Caco-2 (cell line): ENCODE results near the gene ENTPD8. TPM values are rescaled to one million over a fixed set of nuclear protein-coding genes. Genes with fewer than 3 reads are reported as not detected.

ENCODE experiments used
- BruUV-seq: library from RNA; stranded (reverse); fragments of 400-500 nt; replicated peaks from 2 replicates; lab custom pipeline; 2021; lab: Mats Ljungman, UMichigan
- CTCF ChIA-PET: fragments of 300-600 bp; sonication (Branson Sonifier 250); formaldehyde crosslinking; loops from one replicate; lab custom pipeline; 2022; ENCODE audit warnings: antibody characterized with exemption; lab: Charles Lee
- POLR2A ChIA-PET: fragments of 300-600 bp; sonication (Branson Sonifier 250); formaldehyde crosslinking; loops from one replicate; lab custom pipeline; 2022; ENCODE audit warnings: antibody characterized with exemption; lab: Charles Lee
- DNase-seq, 2 experiments: peaks; one replicate each; pipeline versions ENCODE4 v3.0.0 to v3.0.0-alpha.2; 2020 to 2022
- H3K27me3 ChIP-seq: replicated peaks from 2 replicates; pipeline ENCODE4 v1.6.0; 2011; ENCODE audit warnings: low read length; ENCODE audit not compliant: control insufficient read depth, insufficient read depth
- H3K36me3 ChIP-seq: 2 replicates; pipeline ENCODE4 v1.5.1; 2011; ENCODE audit warnings: low read length; ENCODE audit not compliant: control insufficient read depth, insufficient read depth
- H3K4me1 ChIP-seq: fragments of 250-450 bp; sonication (Bioruptor Pico); 2 replicates; pipeline ENCODE4 v1.5.1; 2020; ENCODE audit warnings: mild to moderate bottlenecking
- H3K4me3 ChIP-seq: 2 replicates; pipeline ENCODE4 v1.5.1; 2011; ENCODE audit warnings: low read depth, mild to moderate bottlenecking, control low read depth, low read length
- H3K9me3 ChIP-seq: fragments of 250-450 bp; sonication (Bioruptor Pico); 2 replicates; pipeline ENCODE4 v1.5.1; 2020; ENCODE audit warnings: mild to moderate bottlenecking, moderate library complexity
- H3K27ac Mint-ChIP-seq: one replicate; pipeline ENCODE4 v1.8.0; 2022; ENCODE audit warnings: mixed read lengths; ENCODE audit not compliant: unreplicated experiment
- H3K27me3 Mint-ChIP-seq: one replicate; pipeline ENCODE4 v1.8.0; 2022; ENCODE audit warnings: mixed read lengths; ENCODE audit not compliant: insufficient read depth, unreplicated experiment
- H3K36me3 Mint-ChIP-seq: one replicate; pipeline ENCODE4 v1.8.0; 2022; ENCODE audit warnings: mild to moderate bottlenecking, mixed read lengths; ENCODE audit not compliant: insufficient read depth, unreplicated experiment
- H3K4me1 Mint-ChIP-seq: one replicate; pipeline ENCODE4 v1.8.0; 2022; ENCODE audit warnings: low read depth, mixed read lengths; ENCODE audit not compliant: unreplicated experiment
- H3K4me3 Mint-ChIP-seq: one replicate; pipeline ENCODE4 v1.8.0; 2022; ENCODE audit warnings: mild to moderate bottlenecking, moderate library complexity, mixed read lengths; ENCODE audit not compliant: unreplicated experiment
- H3K9me3 Mint-ChIP-seq: one replicate; pipeline ENCODE4 v1.8.0; 2022; ENCODE audit warnings: mixed read lengths; ENCODE audit not compliant: unreplicated experiment
- CTCF ChIP-seq, 2 experiments: fragments of 200-600 bp in 1 of 2; IDR thresholded peaks; 1 replicate in 1 of 2; 2 replicates in 1 of 2; pipeline versions ENCODE4 v1.5.1 to v1.8.0; 2011 to 2022; ENCODE audit warnings: antibody characterized with exemption in 1 of 2, control low read depth in 1 of 2, inconsistent platforms in 1 of 2, low read depth in 1 of 2, low read length in 1 of 2, mild to moderate bottlenecking in 1 of 2, moderate library complexity in 1 of 2; ENCODE audit not compliant: insufficient read depth in 1 of 2, severe bottlenecking in 1 of 2, unreplicated experiment in 1 of 2
- intact Hi-C: fragments of 100-400 bp; cut with micrococcal nuclease; formaldehyde crosslinking; loops from one replicate; pipeline ENCODE4 v1.10.0; 2022; ENCODE audit not compliant: unreplicated experiment
- total RNA-seq: library from RNA; stranded (reverse); gene quantifications from 2 replicates; pipeline ENCODE4 v1.2.3, GENCODE V29; 2022

The ENTPD8 gene
- total RNA-seq, 1 experiment from 2014 or later = 8.6 TPM

DNA sequence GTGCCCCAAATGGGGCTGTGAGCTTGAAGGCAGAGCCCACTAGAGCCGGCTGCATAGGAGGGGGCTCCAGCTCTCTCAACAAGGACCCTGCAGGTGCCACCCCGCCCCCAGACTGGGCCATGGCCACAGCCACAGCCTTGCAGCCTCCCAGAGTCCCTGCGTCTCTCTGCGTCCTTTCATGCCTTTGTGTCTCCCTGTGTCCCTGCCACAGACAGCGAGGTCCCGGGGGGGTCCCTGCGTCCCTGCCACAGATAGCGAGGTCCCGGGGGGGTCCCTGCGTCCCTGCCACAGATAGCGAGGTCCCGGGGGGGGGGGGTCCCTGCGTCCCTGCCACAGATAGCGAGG lies 11.6 kb downstream of the ENTPD8 start:
- intact Hi-C loops = no loop called here
- H3K27me3 ChIP-seq = no peaks in the 10 kb centered on the region
- BruUV-seq = no TSS peak
- Mint-ChIP-seq H3K27me3 (no peaks in the 10 kb centered on the region), H3K27ac (no peak overlapping the region), H3K4me1 (peaks cover 4% of the 10 kb centered on the region), H3K36me3 (peaks cover 11% of the 10 kb centered on the region), H3K4me3 (no peak overlapping the region), H3K9me3 (no peaks in the 10 kb centered on the region)
- no peak for DNase-seq
- ChIA-PET CTCF (no interaction called here), POLR2A (no interaction called here)
- H3K4me1 ChIP-seq = peaks cover 10% of the 10 kb centered on the region
- no peak for TF ChIP-seq CTCF (IDR thresholded peaks at IDR 0.05; ENCODE audit: insufficient read depth in 1 of 2, low read depth in 1 of 2, low read length in 1 of 2, severe bottlenecking in 1 of 2, unreplicated experiment in 1 of 2)
- no peak overlapping the region for H3K4me3 ChIP-seq
- H3K9me3 ChIP-seq = no peaks in the 10 kb centered on the region
- no peaks in the 10 kb centered on the region for H3K36me3 ChIP-seq

GRCh38 chr9:137428841-137429545 lies 12.2 kb downstream of the ENTPD8 start:
- no peak for TF ChIP-seq CTCF (IDR thresholded peaks at IDR 0.05; ENCODE audit: insufficient read depth in 1 of 2, low read depth in 1 of 2, low read length in 1 of 2, severe bottlenecking in 1 of 2, unreplicated experiment in 1 of 2)
- Mint-ChIP-seq H3K4me1 (peaks cover 6% of the 10 kb centered on the region), H3K27ac (no peak overlapping the region), H3K9me3 (no peaks in the 10 kb centered on the region), H3K27me3 (no peaks in the 10 kb centered on the region), H3K4me3 (no peak overlapping the region), H3K36me3 (peaks cover 9% of the 10 kb centered on the region)
- ChIA-PET CTCF (no interaction called here), POLR2A (no interaction called here)
- no peaks in the 10 kb centered on the region for H3K36me3 ChIP-seq
- no peaks in the 10 kb centered on the region for H3K27me3 ChIP-seq
- no peaks in the 10 kb centered on the region for H3K9me3 ChIP-seq
- no peak for DNase-seq
- no peak overlapping the region for H3K4me3 ChIP-seq
- BruUV-seq = no TSS peak
- H3K4me1 ChIP-seq = peaks cover 15% of the 10 kb centered on the region
- intact Hi-C loops = loop anchor here (1.0 kb wide), 1 partner anchor 16 kb away; no protein-coding TSS in a partner anchor

- Histone ChIP-seq H3K36me3 (no peaks in the 10 kb centered on the region), H3K27me3 (no peaks in the 10 kb centered on the region), H3K4me1 (peaks cover 16% of the 10 kb centered on the region), H3K9me3 (no peaks in the 10 kb centered on the region), H3K4me3 (no peak overlapping the region)
- Mint-ChIP-seq H3K4me3 (no peak overlapping the region), H3K9me3 (no peaks in the 10 kb centered on the region), H3K36me3 (peaks cover 6% of the 10 kb centered on the region), H3K27ac (no peak overlapping the region), H3K27me3 (no peaks in the 10 kb centered on the region), H3K4me1 (peaks cover 6% of the 10 kb centered on the region)
- no peak for TF ChIP-seq CTCF (IDR thresholded peaks at IDR 0.05; ENCODE audit: insufficient read depth in 1 of 2, low read depth in 1 of 2, low read length in 1 of 2, severe bottlenecking in 1 of 2, unreplicated experiment in 1 of 2)
- ChIA-PET CTCF (interaction anchor here (1.0 kb wide), 1 partner anchor 107 kb away, joined by 3 read pairs; no protein-coding TSS in a partner anchor), POLR2A (no interaction called here)
- intact Hi-C loops = loop anchor here (1.0 kb wide), 1 partner anchor 17 kb away; no protein-coding TSS in a partner anchor
- no TSS peak for BruUV-seq
- no peak for DNase-seq
Measured at GRCh38 chr9:137428311-137428630, 12.9 kb downstream of the ENTPD8 start.
